HCT116 (cell line): Measurements from ENCODE around the gene LXN. TPM values are rescaled to one million over a fixed set of nuclear protein-coding genes. Genes with fewer than 3 reads are reported as not detected.

ENCODE experiments used
- ATAC-seq: fragments of 200-7000 bp; cut with Tn5 transposase; 2 replicates; pipeline ENCODE4 v1.9.1; 2020; ENCODE audit warnings: mild to moderate bottlenecking, moderate library complexity
- BruUV-seq: library from RNA; stranded (reverse); fragments of 400-500 nt; replicated peaks from 2 replicates; lab custom pipeline; 2021; lab: Mats Ljungman, UMichigan
- CTCF ChIA-PET: fragments of 300-600 bp; sonication (Branson Sonifier 250); formaldehyde crosslinking; loops from one replicate; lab custom pipeline; 2021; ENCODE audit warnings: antibody characterized with exemption; lab: Charles Lee
- POLR2A ChIA-PET: fragments of 300-600, 350-600 bp; sonication (Branson Sonifier 250); formaldehyde crosslinking; loops from one replicate; lab custom pipeline; 2021; ENCODE audit warnings: antibody characterized with exemption; lab: Charles Lee
- RAD21 ChIA-PET, 2 experiments: fragments of 300-600 bp; sonication (Branson Sonifier 250); formaldehyde crosslinking; loops; one replicate each; lab custom pipeline; 2023; ENCODE audit warnings: low total read pairs in 2 of 2; ENCODE audit not compliant: uncharacterized antibody in 2 of 2, unreplicated experiment in 2 of 2, low non-redundant PET in 1 of 2; lab: Charles Lee
- DNase-seq: peaks from one replicate; pipeline ENCODE4 v3.0.0-alpha.2; 2010; ENCODE audit warnings: low read depth, low spot score
- H2AFZ ChIP-seq: fragments of 200-600 bp; shearing (Covaris generic), sonication (generic); 2 replicates; pipeline ENCODE4 v1.6.1; 2017; ENCODE audit warnings: low read depth, mixed run types, mixed read lengths, antibody characterized with exemption, low read length; ENCODE audit not compliant: poor library complexity, severe bottlenecking
- H3K27ac ChIP-seq: 2 replicates; pipeline ENCODE4 v1.5.1; 2012; ENCODE audit warnings: low read depth, low read length
- H3K27me3 ChIP-seq: fragments of 200-600 bp; sonication (generic); 2 replicates; pipeline ENCODE4 v1.6.1; 2016; ENCODE audit warnings: mixed run types, low read length, mixed read lengths; ENCODE audit not compliant: insufficient read depth
- H3K36me3 ChIP-seq, 2 experiments: fragments of 200-500 bp in 1 of 2; fragments of 200-600 bp in 1 of 2; sonication (Bioruptor generic) in 1 of 2; sonication (generic) in 1 of 2; 2 replicates each; pipeline versions ENCODE4 v1.5.1 to v1.6.1; 2014 to 2016; ENCODE audit warnings: low read length in 2 of 2, inconsistent platforms in 1 of 2, mixed read lengths in 1 of 2, mixed run types in 1 of 2; ENCODE audit not compliant: insufficient read depth in 2 of 2, control insufficient read depth in 1 of 2
- H3K4me1 ChIP-seq, 2 experiments: fragments of 200-600 bp in 1 of 2; sonication (generic) in 1 of 2; 2 replicates each; pipeline versions ENCODE4 v1.5.1 to v1.6.1; 2012 to 2017; ENCODE audit warnings: low read length in 2 of 2, inconsistent platforms in 1 of 2, mild to moderate bottlenecking in 1 of 2, mixed read lengths in 1 of 2, mixed run types in 1 of 2, moderate library complexity in 1 of 2; ENCODE audit not compliant: insufficient read depth in 2 of 2, control insufficient read depth in 1 of 2
- H3K4me2 ChIP-seq: fragments of 200-600 bp; sonication (generic); 2 replicates; pipeline ENCODE4 v1.6.1; 2017; ENCODE audit warnings: mixed run types, low read length, mixed read lengths
- H3K4me3 ChIP-seq, 2 experiments: fragments of 200-600 bp in 1 of 2; sonication (generic) in 1 of 2; replicated peaks in 1 of 2; 2 replicates each; pipeline ENCODE4 v1.5.1; 2011 to 2016; ENCODE audit warnings: low read length in 2 of 2, control low read depth in 1 of 2, low read depth in 1 of 2, mild to moderate bottlenecking in 1 of 2, mixed read lengths in 1 of 2, mixed run types in 1 of 2
- H3K79me2 ChIP-seq: fragments of 200-600 bp; sonication (generic); 2 replicates; pipeline ENCODE4 v1.6.1; 2017; ENCODE audit warnings: mild to moderate bottlenecking, mixed run types, low read length, moderate library complexity, mixed read lengths; ENCODE audit not compliant: insufficient read depth
- H3K9ac ChIP-seq: fragments of 200-600 bp; sonication (generic); 2 replicates; pipeline ENCODE4 v1.6.1; 2016; ENCODE audit warnings: low read length, mixed read lengths
- H3K9me2 ChIP-seq: fragments of 200-600 bp; sonication (generic), shearing (Covaris generic); 2 replicates; pipeline ENCODE4 v1.6.1; 2017; ENCODE audit warnings: mixed run types, mild to moderate bottlenecking, moderate library complexity; ENCODE audit not compliant: insufficient read depth
- H3K9me3 ChIP-seq, 2 experiments: fragments of 200-500 bp in 1 of 2; fragments of 200-600 bp in 1 of 2; sonication (Bioruptor generic) in 1 of 2; sonication (generic) in 1 of 2; 2 replicates each; pipeline ENCODE4 v1.6.1; 2014 to 2017; ENCODE audit warnings: low read length in 2 of 2, mixed read lengths in 2 of 2, inconsistent platforms in 1 of 2, low read depth in 1 of 2, mild to moderate bottlenecking in 1 of 2, mixed run types in 1 of 2, moderate library complexity in 1 of 2; ENCODE audit not compliant: control insufficient read depth in 1 of 2, insufficient read depth in 1 of 2
- H4K20me1 ChIP-seq: fragments of 200-600 bp; sonication (generic), shearing (Covaris generic); 2 replicates; pipeline ENCODE4 v1.6.1; 2017; ENCODE audit warnings: mixed run types, mild to moderate bottlenecking, moderate library complexity; ENCODE audit not compliant: insufficient read depth
- CTCF ChIP-seq, 3 experiments: fragments of 200-600 bp in 1 of 3; sonication (generic) in 1 of 3; IDR thresholded peaks in 2 of 3; conservative IDR thresholded peaks in 1 of 3; 2 replicates each; pipeline ENCODE4 v1.5.1; 2012 to 2017; ENCODE audit warnings: low read depth in 2 of 3, low read length in 2 of 3, antibody characterized with exemption in 1 of 3, borderline replicate concordance in 1 of 3, control low read depth in 1 of 3, mild to moderate bottlenecking in 1 of 3, mixed read lengths in 1 of 3, mixed run types in 1 of 3, moderate library complexity in 1 of 3; ENCODE audit not compliant: insufficient read depth in 1 of 3
- TCF7L2 ChIP-seq: IDR thresholded peaks from 2 replicates; pipeline ENCODE4 v1.7.0; 2011; ENCODE audit warnings: borderline replicate concordance, inconsistent platforms; ENCODE audit not compliant: insufficient read depth, insufficient read length; ENCODE audit errors: extremely low read depth
- YY1 ChIP-seq: IDR thresholded peaks from 2 replicates; pipeline ENCODE4 v1.6.1; 2011; ENCODE audit warnings: low read length, low read depth, moderate library complexity, mild to moderate bottlenecking; ENCODE audit not compliant: insufficient replicate concordance; ENCODE audit errors: extremely low read depth
- ZFX ChIP-seq: fragments of 450-650 bp; IDR thresholded peaks from 2 replicates; pipeline ENCODE4 v1.6.1; 2017
- intact Hi-C: fragments of 100-400 bp; cut with micrococcal nuclease; formaldehyde crosslinking; loops from 2 replicates; pipeline ENCODE4 v1.10.0; 2022
- total RNA-seq: library from RNA; stranded (reverse); gene quantifications from one replicate; pipeline ENCODE4 v1.2.1, GENCODE V29; 2021; ENCODE audit not compliant: unreplicated experiment

LXN gene
- total RNA-seq, 1 experiment from 2014 or later, result not detected

- TF ChIP-seq CTCF (IDR thresholded peaks at IDR 0.05 in 2 of 3, conservative IDR thresholded peaks at IDR 0.05 in 1 of 3; ENCODE audit: borderline replicate concordance in 1 of 3, insufficient read depth in 1 of 3, low read depth in 2 of 3, low read length in 2 of 3), result no peak
These were observed 46.2 kb upstream of the LXN start (continued) for GRCh38 chr3:158718490-158719170.

GRCh38 chr3:158717576-158717975 is 45.1 kb upstream of the LXN start:
- ATAC-seq, result no peak
- ChIA-PET RAD21 (no interaction called here), CTCF (interaction anchor here (0.8 to 1.3 kb wide), 2 partner anchors 9 to 74 kb away, joined by 3 to 7 read pairs; no protein-coding TSS in a partner anchor), POLR2A (interaction anchor here (1.4 kb wide), 1 partner anchor 10 kb away, joined by 4 read pairs; no protein-coding TSS in a partner anchor)
- Histone ChIP-seq H3K9me2 (no peaks in the 10 kb centered on the region), H3K4me1 (peaks cover 32 to 48% of the 10 kb centered on the region in 2 experiments), H2AFZ (no peak overlapping the region), H3K36me3 (peaks cover 0 to 12% of the 10 kb centered on the region in 2 experiments; a peak in 1 of 4 replicates), H3K4me3 (no peak overlapping the region), H3K27ac (no peak overlapping the region; the same call in 1 of the 2 replicates), H4K20me1 (peaks cover 4% of the 10 kb centered on the region; the same call in 1 of the 2 replicates), H3K27me3 (no peaks in the 10 kb centered on the region)
- no TSS peak for BruUV-seq
- DNase-seq, result no peak
- TF ChIP-seq YY1 (no peak), ZFX (no peak), TCF7L2 (no peak)
- TF ChIP-seq, all 23 proteins: peak for 0
- no peaks in the 10 kb centered on the region for H3K9me3 ChIP-seq
- peak overlapping the region; percentile 43 for H3K4me2 ChIP-seq
- no peaks in the 10 kb centered on the region for H3K79me2 ChIP-seq
- intact Hi-C loops, result no loop called here
- H3K9ac ChIP-seq, result no peak overlapping the region
